ENCODE data around the gene COL24A1.

COL24A1 gene

DNA sequence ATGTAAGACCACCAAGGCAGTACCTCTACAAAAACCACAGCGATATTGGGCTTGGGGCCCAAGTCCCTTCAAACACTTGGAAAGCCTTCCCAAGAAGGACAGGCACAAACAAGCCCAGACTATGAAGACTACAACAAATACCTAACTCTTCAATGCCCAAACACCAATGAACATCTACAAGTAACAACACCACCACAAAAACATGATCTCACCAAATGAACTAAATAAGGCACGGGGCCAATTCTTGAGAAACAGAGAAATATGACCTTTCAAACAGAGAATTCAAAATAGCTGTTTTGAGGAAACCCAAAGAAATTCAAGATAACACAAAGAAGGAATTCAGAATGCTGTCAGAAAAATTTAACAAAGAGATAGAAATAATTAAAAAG, 86.8 kb downstream of the COL24A1 start:
- DNase-seq = no peak

DNA sequence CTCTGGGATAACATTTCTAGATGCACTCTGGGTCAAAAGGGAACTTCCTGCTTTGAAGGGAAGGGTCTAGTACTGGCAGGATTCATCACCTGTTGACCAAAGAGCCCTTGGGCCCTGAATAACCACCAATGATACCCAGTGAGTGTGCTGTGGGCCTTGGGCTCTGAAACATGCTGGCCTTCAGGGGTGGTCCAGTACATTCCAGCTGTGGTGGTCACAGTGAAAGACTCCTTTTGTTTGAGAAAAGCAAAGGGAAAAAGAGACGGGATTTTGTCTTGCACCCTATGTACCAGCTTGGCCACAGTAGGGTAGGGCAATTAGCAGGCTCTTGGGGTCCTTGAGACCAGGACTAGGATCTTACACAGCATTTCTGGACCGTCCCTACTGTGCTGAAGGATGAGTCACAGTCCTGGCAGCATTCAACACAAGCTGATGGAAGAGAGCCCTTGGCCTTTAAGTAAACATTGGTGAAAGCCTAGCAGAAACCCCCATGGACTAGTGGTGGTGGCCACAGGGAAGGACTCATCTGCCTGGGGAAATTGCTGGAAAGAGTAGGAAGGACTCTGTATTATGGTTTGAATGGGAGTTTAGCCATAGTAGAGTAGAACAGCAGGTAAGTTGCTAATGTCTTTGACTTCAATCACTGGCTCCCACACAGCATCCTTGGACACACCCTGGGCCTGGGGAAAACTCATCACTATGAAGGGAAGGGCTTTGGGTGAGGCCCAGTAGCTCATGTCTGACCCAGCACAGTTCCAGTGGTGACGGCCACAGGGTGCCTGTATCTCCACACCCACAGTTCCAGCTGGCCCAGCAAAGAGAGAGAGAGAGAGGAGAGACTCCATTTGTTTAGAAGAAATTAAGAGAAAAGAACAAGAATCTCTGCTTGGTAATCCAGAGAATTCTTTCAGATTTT, 87.5 kb downstream of the COL24A1 start:
- no peak for DNase-seq

DNA sequence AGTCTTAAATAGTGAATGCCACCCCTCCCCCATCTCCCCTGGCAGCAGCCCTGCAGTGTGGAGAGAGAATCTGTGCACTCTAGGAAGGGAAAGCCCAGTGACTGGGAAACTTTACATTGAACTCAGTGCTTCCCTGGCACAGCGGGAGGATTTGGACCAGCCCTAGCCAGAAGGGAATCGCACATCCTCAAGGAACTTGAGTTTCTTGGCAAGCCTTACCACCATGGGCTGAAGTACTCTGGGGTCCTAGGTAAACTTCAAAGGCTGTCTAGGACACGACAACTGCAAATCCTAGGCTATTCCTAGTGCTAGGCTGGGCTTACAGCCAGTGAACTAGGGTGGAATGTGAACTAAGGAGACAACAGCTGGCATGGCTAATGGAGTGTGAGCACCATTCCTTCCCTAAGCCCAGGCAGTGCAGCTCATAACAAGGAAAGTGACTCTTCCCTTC, 88.3 kb downstream of the COL24A1 start:
- no peak for DNase-seq

DNA sequence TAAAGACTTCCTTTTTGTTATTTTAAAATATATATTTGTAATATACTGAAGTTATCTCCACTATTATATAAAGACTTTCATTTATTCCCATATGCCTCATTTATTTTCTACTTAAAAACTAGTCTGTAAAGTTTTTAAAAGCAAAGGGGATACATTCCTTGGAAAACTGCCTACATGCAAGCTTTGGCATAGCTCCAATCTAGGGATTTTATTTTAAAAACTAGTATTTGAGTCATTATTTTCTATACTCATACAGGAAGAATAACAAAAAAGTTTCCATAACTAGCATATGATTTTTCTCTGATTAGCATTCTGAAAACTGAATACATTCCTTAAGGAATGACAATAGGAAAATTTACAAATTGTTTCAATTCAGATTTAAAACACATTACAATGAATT, 88.9 kb downstream of the COL24A1 start:
- no peak for DNase-seq

GRCh38 chr1:86064899-86065298, 91.7 kb downstream of the COL24A1 start:
- no peak for DNase-seq

DNA sequence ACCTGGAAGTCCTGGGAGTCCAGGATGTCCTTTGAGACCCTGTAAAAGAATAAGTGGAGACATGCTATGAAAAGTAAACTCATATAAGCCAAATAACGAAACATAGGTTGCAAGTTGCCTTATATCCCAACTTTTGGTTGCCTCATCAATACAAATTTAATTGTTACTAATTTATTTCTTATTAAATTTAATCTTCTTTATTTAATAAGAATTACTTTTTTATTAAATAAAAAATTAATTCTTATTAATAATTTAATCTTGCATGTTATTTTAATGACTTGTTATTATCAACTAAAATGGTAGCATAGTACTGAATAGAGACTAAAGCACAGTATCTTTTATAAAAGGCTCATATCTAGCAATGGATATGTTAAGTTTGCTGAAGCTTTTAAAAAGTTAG, 92.9 kb downstream of the COL24A1 start:
- DNase-seq = no peak

GRCh38 chr1:86062453-86062852, 94.1 kb downstream of the COL24A1 start:
- DNase-seq = no peak

DNA sequence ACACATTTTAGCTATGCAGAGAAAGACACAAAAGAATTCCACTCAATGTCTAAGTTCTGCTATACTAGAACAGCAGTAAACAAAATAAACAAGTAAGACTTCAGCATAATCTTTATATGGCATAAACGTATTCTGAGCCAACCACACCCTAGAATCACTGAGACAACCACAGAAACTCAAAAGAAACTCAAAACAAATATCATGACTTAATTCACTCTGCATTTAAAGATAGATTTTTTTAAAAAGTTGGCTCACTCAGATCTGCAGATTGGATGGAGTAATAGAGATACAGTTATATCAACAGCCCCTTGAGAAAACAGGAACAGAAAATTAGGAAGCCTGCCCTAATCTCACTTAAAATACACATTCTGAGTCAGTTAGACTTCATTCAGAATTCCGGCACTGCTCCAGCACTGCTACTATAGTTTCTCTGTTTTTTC, 95.0 kb downstream of the COL24A1 start:
- no peak for DNase-seq

- DNase-seq = no peak
Measured at GRCh38 chr1:86054396-86054795, 102.2 kb downstream of the COL24A1 start.

- no peak for DNase-seq
Measured at GRCh38 chr1:86052948-86053698, 103.4 kb downstream of the COL24A1 start.

DNA sequence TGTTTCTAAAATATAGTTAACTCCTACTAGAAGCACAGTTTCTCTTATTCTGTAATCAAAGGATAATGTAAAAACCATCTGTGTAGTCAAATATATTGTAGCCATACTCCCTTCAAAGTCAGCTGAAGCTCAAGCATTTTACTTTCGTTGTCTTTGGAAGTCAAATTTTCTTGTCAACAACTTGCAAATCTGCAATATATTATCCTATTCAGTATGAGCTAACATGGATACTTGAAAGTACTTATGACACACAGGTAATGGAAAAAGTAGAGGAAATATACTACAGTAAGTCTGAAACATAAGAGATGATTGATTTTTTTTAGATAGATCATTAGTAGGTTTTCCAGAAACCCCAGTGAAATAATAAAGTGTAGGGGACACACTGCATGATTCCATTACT, 121.5 kb downstream of the COL24A1 start:
- DNase-seq = no peak

GRCh38 chr1:86030180-86030579, 126.4 kb downstream of the COL24A1 start:
- DNase-seq = no peak

GRCh38 chr1:86018283-86018923, 138.2 kb downstream of the COL24A1 start:
- DNase-seq = no peak

DNA sequence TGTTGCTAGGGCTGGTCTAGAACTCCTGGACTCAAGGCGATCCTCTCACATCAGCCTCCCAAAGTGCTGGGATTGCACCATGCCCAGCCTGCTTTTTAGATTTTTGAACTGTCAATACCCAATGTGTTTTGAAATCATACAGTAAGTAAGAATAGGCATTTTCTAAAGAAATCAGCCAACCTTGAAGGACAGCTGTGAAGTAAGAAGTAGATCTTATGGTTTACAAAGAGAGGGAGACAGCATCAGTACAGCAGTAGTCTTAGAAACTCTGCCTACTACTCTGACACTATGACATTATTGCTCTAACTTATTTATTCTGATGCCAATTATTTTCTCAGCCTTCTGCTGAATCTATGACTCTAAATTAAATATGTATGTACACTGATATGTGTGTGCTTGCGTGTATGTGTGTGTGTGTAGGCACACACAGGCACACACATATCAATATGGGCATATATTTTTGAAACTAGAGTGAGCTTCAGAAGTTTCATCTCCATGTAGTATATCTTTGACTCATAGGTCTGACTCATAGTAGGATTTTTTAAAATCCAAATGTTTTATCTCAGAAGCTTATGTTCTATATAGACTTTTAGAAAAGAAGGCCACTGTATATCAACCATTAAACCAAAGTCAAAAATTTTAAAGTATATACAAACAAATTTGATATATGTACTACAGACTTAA, 140.4 kb downstream of the COL24A1 start:
- no peak for DNase-seq

DNA sequence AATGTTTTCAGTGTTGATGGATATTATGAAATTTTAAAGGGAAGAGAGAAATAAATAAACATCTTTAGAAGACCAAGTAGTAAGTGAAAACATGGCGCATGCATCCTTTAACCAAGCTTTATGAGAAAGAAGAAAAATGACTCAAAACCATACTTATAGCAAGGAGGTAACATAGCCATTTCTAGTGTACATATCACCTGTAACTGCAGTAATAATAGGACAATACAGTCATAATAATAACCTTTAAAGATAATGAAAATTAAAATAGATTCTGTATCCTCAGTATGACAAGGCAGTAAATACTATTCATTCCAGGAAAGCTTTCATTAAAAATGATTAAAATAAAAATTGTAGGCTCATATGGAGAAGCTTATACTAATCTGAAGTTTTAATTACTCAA, 141.2 kb downstream of the COL24A1 start:
- DNase-seq = no peak

DNA sequence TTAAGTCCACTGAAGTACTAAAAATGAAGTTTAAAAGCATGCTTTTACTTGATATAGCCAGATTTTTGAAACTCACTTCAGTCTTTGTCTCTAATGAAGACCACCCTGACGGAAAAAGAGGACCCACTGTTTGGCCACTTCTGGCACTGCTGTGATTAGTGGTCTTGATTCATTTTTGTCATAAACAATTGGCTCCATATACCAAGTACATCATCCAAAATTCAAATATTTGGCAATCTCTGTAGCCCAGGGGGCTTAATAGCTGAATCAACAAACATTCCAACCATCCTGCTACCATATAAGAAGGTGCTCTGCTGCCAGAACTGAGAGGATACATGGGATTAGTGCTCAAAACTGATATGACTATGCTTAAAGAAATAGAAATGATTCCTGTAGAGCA, 156.0 kb downstream of the COL24A1 start:
- no peak for DNase-seq

DNA sequence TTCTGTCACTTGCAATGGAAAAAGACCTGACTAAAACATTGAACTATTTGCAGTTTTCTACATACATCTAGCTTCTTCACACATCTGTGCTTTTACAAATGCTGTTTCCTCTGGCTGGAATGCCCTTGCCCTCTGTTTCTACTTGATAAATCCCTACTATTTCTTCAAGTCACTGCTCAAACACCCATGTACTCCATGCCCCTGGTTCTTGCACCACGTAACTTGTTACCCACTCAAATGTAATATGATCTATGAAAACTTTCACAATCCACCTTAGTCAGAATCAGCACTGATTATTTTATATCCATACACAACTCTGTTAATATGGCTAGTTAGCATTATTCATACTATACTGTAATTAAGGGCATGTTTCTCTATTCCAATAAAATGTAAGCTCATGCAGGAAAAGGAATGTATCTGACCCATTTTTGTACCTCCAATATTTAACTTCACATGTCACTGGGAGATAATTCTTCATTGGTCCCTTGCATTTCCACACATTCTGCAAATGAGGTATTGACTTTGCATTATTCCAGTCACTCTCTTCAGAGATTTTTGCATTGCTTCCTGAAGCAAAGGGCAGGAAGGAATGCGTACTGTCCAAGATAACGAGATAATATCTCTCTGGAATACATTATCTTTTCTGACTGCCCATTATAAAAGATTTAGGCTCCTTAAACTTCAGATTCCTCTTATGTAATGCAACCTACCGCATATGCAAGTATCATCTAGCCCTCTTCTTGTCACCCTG, 158.3 kb downstream of the COL24A1 start:
- DNase-seq = no peak

- DNase-seq = no peak
Measured at GRCh38 chr1:85992791-85993190, 163.8 kb downstream of the COL24A1 start.

DNA sequence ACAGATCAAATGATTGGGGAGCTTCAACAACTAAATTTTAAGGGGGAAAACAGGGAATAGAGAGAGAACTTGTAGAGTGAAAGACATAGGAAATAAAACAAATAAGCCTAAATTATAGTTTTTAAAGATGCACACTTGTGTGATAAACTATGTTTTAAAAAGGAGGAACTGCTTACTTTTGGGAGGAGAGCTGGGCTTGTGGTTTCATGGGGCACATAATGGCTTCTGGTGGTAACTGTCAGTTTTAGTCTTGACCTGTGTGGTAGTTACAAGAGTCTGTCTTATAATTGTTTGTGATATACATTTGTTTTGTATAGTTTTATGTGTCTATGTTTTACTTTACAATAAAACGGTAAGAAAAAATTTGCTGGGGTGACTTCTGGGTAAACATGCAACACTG, 165.3 kb downstream of the COL24A1 start:
- DNase-seq = no peak

DNA sequence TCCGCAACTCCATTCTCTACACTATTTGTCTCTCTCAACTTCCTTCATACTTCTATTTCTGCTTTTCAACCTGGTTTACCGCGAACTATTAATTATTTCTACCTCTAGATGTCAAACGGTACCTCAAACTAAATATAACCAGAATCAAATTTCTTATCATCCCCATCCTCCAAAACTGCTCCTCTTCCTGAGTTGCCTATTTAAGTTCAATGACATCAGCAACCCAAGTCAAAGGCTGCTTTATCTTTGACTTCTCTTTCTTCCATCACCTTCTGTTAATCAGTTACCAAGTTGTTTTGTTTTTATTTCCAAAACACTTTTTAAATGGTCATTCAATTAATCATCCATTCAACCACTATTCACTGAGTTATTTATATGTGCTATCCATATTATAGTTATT, 171.9 kb downstream of the COL24A1 start:
- no peak for DNase-seq

DNA sequence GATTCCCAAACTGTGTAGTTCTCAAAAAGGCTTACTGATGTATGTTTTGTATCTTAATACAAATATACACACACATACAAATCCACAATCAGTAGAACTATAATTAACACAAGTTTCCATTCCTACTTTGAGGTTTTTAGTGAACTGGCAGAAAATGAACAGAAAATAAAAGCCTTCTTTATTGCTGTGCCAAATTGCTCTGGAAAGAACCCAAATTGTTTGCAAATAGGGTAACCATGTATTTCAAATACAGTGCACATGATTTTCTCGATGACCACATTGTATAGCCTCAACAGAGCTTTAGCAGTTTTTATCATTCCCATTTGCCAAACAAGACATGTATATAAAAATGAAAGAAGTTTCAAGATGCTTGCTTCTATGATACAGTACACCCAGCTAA, 173.3 kb downstream of the COL24A1 start:
- no peak for DNase-seq

DNA sequence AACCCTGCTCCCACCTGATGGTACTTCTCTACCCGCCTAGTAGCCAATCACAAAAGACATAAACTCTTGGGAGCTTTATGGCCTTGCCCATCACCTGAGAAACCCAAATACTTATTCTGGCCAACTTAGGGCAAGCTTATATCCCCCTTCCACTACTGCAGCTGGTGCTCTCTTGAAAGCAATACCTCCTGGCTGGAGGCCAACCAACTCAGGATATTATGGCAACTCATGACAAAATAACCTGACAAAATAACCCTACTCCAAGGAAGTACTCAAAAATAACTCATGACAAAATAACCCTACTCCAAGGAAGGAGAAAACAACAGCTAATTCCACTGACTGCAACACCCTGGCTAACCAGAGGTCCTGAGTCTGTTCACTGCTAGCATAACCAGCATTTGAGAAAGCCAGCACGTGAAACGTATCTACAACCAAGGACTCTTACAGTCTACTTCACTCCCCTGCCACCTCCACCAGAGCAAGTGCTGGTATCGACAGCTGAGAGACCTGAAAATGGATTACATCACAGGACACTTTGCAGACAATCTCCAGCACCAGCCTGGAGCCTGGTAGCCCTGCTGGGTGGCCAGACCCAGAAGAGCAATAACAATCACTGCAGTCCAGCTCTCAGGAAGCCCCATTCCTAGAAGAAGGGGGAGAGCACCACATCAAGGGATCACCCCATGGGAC, 179.9 kb downstream of the COL24A1 start:
- DNase-seq = no peak
